Renal cortical epithelial cell (primary cell): ENCODE data around the gene XAGE3. TPM values are rescaled to one million over a fixed set of nuclear protein-coding genes. Genes with fewer than 3 reads are reported as not detected.
"Not testable (repeated sequence)": the region's sequence is repeated elsewhere in the genome, so short reads cannot be mapped to it uniquely, and the experiment has no call there.

Source experiments
- DNase-seq: peaks from one replicate; pipeline ENCODE4 v3.0.0-alpha.2; 2011; ENCODE audit warnings: low read depth
- total RNA-seq: library from RNA; depleted of rRNA; stranded (reverse); fragments of >200 nt; gene quantifications from 2 replicates; pipeline ENCODE4 v1.2.3, GENCODE V29; 2014

The XAGE3 gene
- total RNA-seq, 1 donor from 2014 or later: not detected

- not testable (repeated sequence) for DNase-seq
Observed at GRCh38 chrX:52843619-52844018, 24.3 kb downstream of the XAGE3 start.

DNA sequence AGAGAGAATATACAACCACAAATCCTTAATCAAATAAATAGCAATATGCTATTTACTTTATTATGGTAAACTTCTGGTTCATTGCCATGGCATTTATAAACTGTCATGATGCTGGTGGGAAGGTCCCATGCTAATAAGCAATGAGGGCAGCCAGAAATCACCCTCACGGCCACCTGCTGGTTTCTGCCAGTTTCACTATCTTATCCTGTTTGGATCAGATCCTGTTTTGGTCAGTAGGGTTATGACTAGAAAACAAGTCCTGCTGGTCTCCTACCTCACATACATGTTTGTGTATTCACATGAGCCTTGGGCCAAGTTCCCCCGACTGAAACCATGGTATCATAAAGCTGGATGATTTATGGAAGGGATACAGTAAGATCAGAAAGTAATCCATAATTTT is 28.7 kb downstream of the XAGE3 start:
- peak; percentile 0 for DNase-seq

GRCh38 chrX:52830551-52830950 is 37.3 kb downstream of the XAGE3 start:
- no peak for DNase-seq

DNA sequence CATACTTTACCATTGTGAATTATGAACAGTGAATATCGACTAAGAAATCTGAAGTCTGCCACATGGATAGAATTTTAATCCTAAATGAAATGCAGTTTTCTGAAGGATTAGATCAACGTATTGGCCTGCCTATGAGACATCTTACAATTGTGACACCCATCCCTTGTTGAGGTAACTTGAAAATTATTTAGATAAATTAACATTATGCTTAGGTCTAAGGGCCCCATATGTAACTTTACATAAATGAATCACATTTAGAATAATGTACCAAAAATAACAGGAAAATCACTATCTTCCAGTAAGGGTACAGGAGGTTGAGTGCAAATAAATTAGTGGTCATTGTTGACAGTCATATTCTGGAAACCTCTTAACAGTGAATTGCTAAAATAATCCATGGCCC is 43.3 kb downstream of the XAGE3 start:
- no peak for DNase-seq

DNA sequence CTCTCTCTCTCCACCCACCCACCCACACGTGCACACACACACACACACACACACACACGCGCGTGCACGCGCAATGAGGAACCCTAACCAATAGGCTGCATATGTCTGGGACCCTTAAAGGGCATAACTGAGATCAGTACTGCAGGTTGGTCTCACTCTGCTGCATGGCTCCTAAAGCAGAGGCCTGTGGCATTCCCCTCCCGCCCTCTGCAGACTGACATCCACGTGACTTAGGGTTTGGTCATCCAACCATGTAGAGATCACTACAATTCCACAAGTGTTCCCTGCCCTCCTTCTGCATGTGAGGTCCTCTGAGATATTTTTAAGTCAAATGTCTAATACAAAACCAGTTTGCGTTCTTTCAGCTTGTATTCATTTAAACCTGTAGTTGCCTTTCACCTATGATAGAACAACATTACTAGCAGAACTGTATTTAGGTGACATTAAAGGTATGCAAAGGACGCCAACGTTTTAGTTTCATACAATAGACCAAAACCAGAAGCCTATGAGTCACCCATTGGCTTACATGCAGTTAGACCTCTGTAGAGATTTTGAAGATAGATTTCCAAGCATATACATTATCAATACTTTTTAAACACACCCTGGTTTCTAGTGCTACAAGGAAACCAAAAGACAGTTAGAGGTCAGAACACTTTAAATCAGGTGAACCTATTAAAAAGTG is 46.7 kb downstream of the XAGE3 start:
- DNase-seq: peak; percentile 2

GRCh38 chrX:52819788-52820187 is 48.1 kb downstream of the XAGE3 start:
- DNase-seq: no peak

Other genes starting within 250 kb of the XAGE3 start
- not detected in 2 replicates for gene SSX7, start 213.2 kb downstream of the XAGE3 start, total RNA-seq
- not detected in 2 replicates for gene SSX2, start 160.9 kb downstream of the XAGE3 start, total RNA-seq
- not detected in 2 replicates for gene SSX2B, start 116.8 kb downstream of the XAGE3 start, total RNA-seq
- not detected in 2 replicates for gene SPANXN5, start 70.7 kb downstream of the XAGE3 start, total RNA-seq
- gene XAGE5, start 56.8 kb downstream of the XAGE3 start, total RNA-seq: not detected in 2 replicates
- 13.7 and 14.8 TPM in 2 replicates for gene FAM156B, start 29.2 kb upstream of the XAGE3 start, total RNA-seq
- 3.5 and 10.5 TPM in 2 replicates for gene FAM156A, start 90.4 kb upstream of the XAGE3 start, total RNA-seq
- 0.52 and 3.3 TPM in 2 replicates for gene GPR173, start 180.7 kb upstream of the XAGE3 start, total RNA-seq
- gene TSPYL2, start 214.3 kb upstream of the XAGE3 start, total RNA-seq: 3.3 and 7.9 TPM in 2 replicates
- 3.0 and 9.2 TPM in 2 replicates for gene KANTR, start 226.1 kb upstream of the XAGE3 start, total RNA-seq